WTC11 (cell line): ENCODE results near the gene DEDD2. TPM values are rescaled to one million over a fixed set of nuclear protein-coding genes. Genes with fewer than 3 reads are reported as not detected.

Source experiments
- ATAC-seq: fragments of 200-7000 bp; cut with Tn5 transposase; 2 replicates; pipeline ENCODE4 v1.10.0; 2021; ENCODE audit warnings: mild to moderate bottlenecking, moderate library complexity
- CTCF ChIA-PET: fragments of 300-600 bp; sonication (Branson Sonifier 250); formaldehyde crosslinking; loops from one replicate; lab custom pipeline; 2021; ENCODE audit warnings: antibody characterized with exemption; lab: Charles Lee
- POLR2A ChIA-PET: fragments of 350-600 bp; sonication (Branson Sonifier 250); formaldehyde crosslinking; loops from one replicate; lab custom pipeline; 2021; ENCODE audit warnings: antibody characterized with exemption; lab: Charles Lee
- DNase-seq: peaks from one replicate; pipeline ENCODE4 v3.0.0; 2021; ENCODE audit warnings: low spot score
- H3K27ac Mint-ChIP-seq: 2 replicates; pipeline ENCODE4 v1.8.0; 2021; ENCODE audit warnings: mixed read lengths
- H3K27me3 Mint-ChIP-seq: 2 replicates; pipeline ENCODE4 v1.8.0; 2021; ENCODE audit warnings: low read depth, mild to moderate bottlenecking, moderate library complexity, mixed read lengths
- H3K36me3 Mint-ChIP-seq: 2 replicates; pipeline ENCODE4 v1.8.0; 2021; ENCODE audit warnings: mixed read lengths
- H3K4me1 Mint-ChIP-seq: 2 replicates; pipeline ENCODE4 v1.8.0; 2022; ENCODE audit warnings: mixed read lengths
- H3K4me3 Mint-ChIP-seq: 2 replicates; pipeline ENCODE4 v1.8.0; 2021; ENCODE audit warnings: mild to moderate bottlenecking, moderate library complexity, mixed read lengths
- H3K9me3 Mint-ChIP-seq: 2 replicates; pipeline ENCODE4 v1.8.0; 2021; ENCODE audit warnings: mixed read lengths
- AR ChIP-seq: fragments of 250-450 bp; sonication (Bioruptor Pico); IDR thresholded peaks from 2 replicates; pipeline ENCODE4 v1.9.0; 2021; ENCODE audit warnings: mild to moderate bottlenecking
- ATF2 ChIP-seq: sonication (generic); formaldehyde crosslinking; IDR thresholded peaks from 2 replicates; pipeline ENCODE4 v1.8.1; 2022; ENCODE audit warnings: low read depth, missing genetic modification reagents, borderline replicate concordance
- CBFB ChIP-seq: sonication (generic); formaldehyde crosslinking; IDR thresholded peaks from 2 replicates; pipeline ENCODE4 v1.8.1; 2022; ENCODE audit warnings: mild to moderate bottlenecking, low read depth, missing genetic modification reagents
- CREB1 ChIP-seq: sonication (generic); formaldehyde crosslinking; IDR thresholded peaks from 2 replicates; pipeline ENCODE4 v1.8.0; 2023; ENCODE audit warnings: mild to moderate bottlenecking, missing genetic modification reagents
- E2F1 ChIP-seq: sonication (generic); formaldehyde crosslinking; IDR thresholded peaks from 2 replicates; pipeline ENCODE4 v1.8.0; 2022; ENCODE audit warnings: mild to moderate bottlenecking, missing genetic modification reagents
- E2F5 ChIP-seq: sonication (generic); formaldehyde crosslinking; IDR thresholded peaks from 2 replicates; pipeline ENCODE4 v1.8.1; 2022; ENCODE audit warnings: mild to moderate bottlenecking, moderate library complexity, missing genetic modification reagents
- ESRRA ChIP-seq: sonication (generic); formaldehyde crosslinking; IDR thresholded peaks from 2 replicates; pipeline ENCODE4 v1.8.1; 2022; ENCODE audit warnings: mild to moderate bottlenecking, missing genetic modification reagents, borderline replicate concordance
- FOXK1 ChIP-seq: sonication (generic); formaldehyde crosslinking; IDR thresholded peaks from 2 replicates; pipeline ENCODE4 v1.8.0; 2022; ENCODE audit warnings: mild to moderate bottlenecking, moderate library complexity, missing genetic modification reagents
- FOXP1 ChIP-seq: sonication (generic); formaldehyde crosslinking; IDR thresholded peaks from 2 replicates; pipeline ENCODE4 v1.8.0; 2022; ENCODE audit warnings: missing genetic modification reagents, mild to moderate bottlenecking, moderate library complexity, borderline replicate concordance
- MLX ChIP-seq: sonication (generic); formaldehyde crosslinking; IDR thresholded peaks from 2 replicates; pipeline ENCODE4 v1.8.1; 2023; ENCODE audit warnings: mild to moderate bottlenecking, missing genetic modification reagents, moderate library complexity
- NFE2L1 ChIP-seq: sonication (generic); formaldehyde crosslinking; IDR thresholded peaks from 2 replicates; pipeline ENCODE4 v1.8.1; 2023; ENCODE audit warnings: missing genetic modification reagents
- PREB ChIP-seq: sonication (generic); formaldehyde crosslinking; IDR thresholded peaks from 2 replicates; pipeline ENCODE4 v1.8.1; 2022; ENCODE audit warnings: mild to moderate bottlenecking, missing genetic modification reagents, moderate library complexity, borderline replicate concordance
- SMAD4 ChIP-seq: sonication (generic); formaldehyde crosslinking; IDR thresholded peaks from 2 replicates; pipeline ENCODE4 v1.8.0; 2022; ENCODE audit warnings: mild to moderate bottlenecking, missing genetic modification reagents
- TCF7 ChIP-seq: sonication (generic); formaldehyde crosslinking; IDR thresholded peaks from 2 replicates; pipeline ENCODE4 v1.8.0; 2022; ENCODE audit warnings: mild to moderate bottlenecking, low read depth, missing genetic modification reagents, moderate library complexity
- TEAD1 ChIP-seq: sonication (generic); formaldehyde crosslinking; IDR thresholded peaks from 2 replicates; pipeline ENCODE4 v1.8.0; 2022; ENCODE audit warnings: mild to moderate bottlenecking, missing genetic modification reagents
- TP53 ChIP-seq: sonication (generic); formaldehyde crosslinking; IDR thresholded peaks from 2 replicates; pipeline ENCODE4 v1.8.1; 2023; ENCODE audit warnings: mild to moderate bottlenecking, missing genetic modification reagents
- USF1 ChIP-seq: sonication (generic); formaldehyde crosslinking; IDR thresholded peaks from 2 replicates; pipeline ENCODE4 v1.8.0; 2022; ENCODE audit warnings: mild to moderate bottlenecking, missing genetic modification reagents
- USF2 ChIP-seq: sonication (generic); formaldehyde crosslinking; IDR thresholded peaks from 2 replicates; pipeline ENCODE4 v1.8.1; 2023; ENCODE audit warnings: mild to moderate bottlenecking, missing genetic modification reagents, moderate library complexity
- ZNF219 ChIP-seq: sonication (generic); formaldehyde crosslinking; IDR thresholded peaks from 2 replicates; pipeline ENCODE4 v1.8.0; 2023; ENCODE audit warnings: missing genetic modification reagents, mild to moderate bottlenecking, borderline replicate concordance
- ZNF232 ChIP-seq: sonication (generic); formaldehyde crosslinking; IDR thresholded peaks from 2 replicates; pipeline ENCODE4 v1.8.0; 2022; ENCODE audit warnings: mild to moderate bottlenecking, missing genetic modification reagents
- ZNF263 ChIP-seq: sonication (generic); formaldehyde crosslinking; IDR thresholded peaks from 2 replicates; pipeline ENCODE4 v1.8.1; 2022; ENCODE audit warnings: low read depth, mild to moderate bottlenecking, moderate library complexity, missing genetic modification reagents
- ZNF416 ChIP-seq: fragments of 250-450 bp; sonication (Bioruptor Pico); IDR thresholded peaks from 2 replicates; pipeline ENCODE4 v1.9.0; 2021; ENCODE audit warnings: mild to moderate bottlenecking, inconsistent platforms
- ZNF671 ChIP-seq: fragments of 250-450 bp; sonication (Bioruptor Pico); IDR thresholded peaks from 2 replicates; pipeline ENCODE4 v1.8.0; 2021; ENCODE audit warnings: mild to moderate bottlenecking
- total RNA-seq: library from RNA; stranded (reverse); gene quantifications from 3 replicates; pipeline ENCODE4 v1.2.3, GENCODE V29; 2021

Gene DEDD2
- total RNA-seq, 1 experiment from 2014 or later: 37.7 TPM

GRCh38 chr19:42170715-42171114 lies 46.8 kb downstream of the DEDD2 start:
- Mint-ChIP-seq H3K4me3 (no peak overlapping the region), H3K27ac (no peak overlapping the region)
- POLR2A ChIA-PET: no interaction called here

GRCh38 chr19:42169486-42170413 lies 47.7 kb downstream of the DEDD2 start:
- POLR2A ChIA-PET: no interaction called here
- no peak for DNase-seq
- Mint-ChIP-seq H3K27ac (no peak overlapping the region; the same call in 1 of the 2 replicates), H3K4me1 (peaks cover under 1% of the 10 kb centered on the region; the same call in 1 of the 2 replicates), H3K27me3 (peaks cover 28% of the 10 kb centered on the region), H3K4me3 (no peak overlapping the region), H3K9me3 (no peaks in the 10 kb centered on the region), H3K36me3 (no peaks in the 10 kb centered on the region)
- no peak for ATAC-seq
- CTCF ChIA-PET: interaction anchor here (0.6 kb wide), 1 partner anchor 16 kb away, joined by 3 read pairs; no protein-coding TSS in a partner anchor
- TF ChIP-seq SMAD4 (CRISPR knock-in tag) (no peak), AR (CRISPR knock-in tag) (no peak), MLX (no peak), TCF7 (CRISPR knock-in tag) (no peak), ESRRA (no peak), FOXP1 (CRISPR knock-in tag) (no peak), E2F1 (no peak), ATF2 (CRISPR knock-in tag) (no peak), ZNF263 (CRISPR knock-in tag) (no peak), ZNF671 (CRISPR knock-in tag) (no peak), ZNF219 (CRISPR knock-in tag) (no peak), ZNF232 (CRISPR knock-in tag) (no peak), E2F5 (CRISPR knock-in tag) (no peak)

More at GRCh38 chr19:42170715-42171114, 46.8 kb downstream of the DEDD2 start:
- ATAC-seq: no peak
- TF ChIP-seq USF2 (CRISPR knock-in tag) (no peak), USF1 (CRISPR knock-in tag) (no peak), ESRRA (no peak), NFE2L1 (CRISPR knock-in tag) (no peak), CBFB (CRISPR knock-in tag) (no peak), PREB (no peak), TEAD1 (CRISPR knock-in tag) (no peak), ZNF416 (CRISPR knock-in tag) (no peak), FOXK1 (CRISPR knock-in tag) (no peak), TP53 (CRISPR knock-in tag) (no peak), CREB1 (CRISPR knock-in tag) (no peak), TCF7 (CRISPR knock-in tag) (no peak)
- TF ChIP-seq, all 79 proteins: peak for 0
- no peak for DNase-seq
- Mint-ChIP-seq H3K27me3 (peaks cover 38% of the 10 kb centered on the region), H3K9me3 (no peaks in the 10 kb centered on the region), H3K36me3 (no peaks in the 10 kb centered on the region), H3K4me1 (peaks cover 10% of the 10 kb centered on the region)
- CTCF ChIA-PET: no interaction called here
